ENCODE data around the gene C8A.

- TF ChIP-seq CTCF (optimal IDR thresholded peaks at IDR 0.05 in 1 of 3, IDR thresholded peaks at IDR 0.05 in 1 of 3, conservative IDR thresholded peaks at IDR 0.05 in 1 of 3; ENCODE audit: extremely low read depth in 1 of 3, insufficient read depth in 2 of 3, low read length in 3 of 3) (no peak), EZH2 (IDR thresholded peaks at IDR 0.05; ENCODE audit: low read length) (no peak)
Measured at GRCh38 chr1:56867491-56867890, 12.9 kb downstream of the C8A start.

Measured in keratinocyte (primary cell).